ENCODE results near the gene RSAD1.
"Not testable (repeated sequence)": the region's sequence is repeated elsewhere in the genome, so short reads cannot be mapped to it uniquely, and the experiment has no call there.

The RSAD1 gene

DNA sequence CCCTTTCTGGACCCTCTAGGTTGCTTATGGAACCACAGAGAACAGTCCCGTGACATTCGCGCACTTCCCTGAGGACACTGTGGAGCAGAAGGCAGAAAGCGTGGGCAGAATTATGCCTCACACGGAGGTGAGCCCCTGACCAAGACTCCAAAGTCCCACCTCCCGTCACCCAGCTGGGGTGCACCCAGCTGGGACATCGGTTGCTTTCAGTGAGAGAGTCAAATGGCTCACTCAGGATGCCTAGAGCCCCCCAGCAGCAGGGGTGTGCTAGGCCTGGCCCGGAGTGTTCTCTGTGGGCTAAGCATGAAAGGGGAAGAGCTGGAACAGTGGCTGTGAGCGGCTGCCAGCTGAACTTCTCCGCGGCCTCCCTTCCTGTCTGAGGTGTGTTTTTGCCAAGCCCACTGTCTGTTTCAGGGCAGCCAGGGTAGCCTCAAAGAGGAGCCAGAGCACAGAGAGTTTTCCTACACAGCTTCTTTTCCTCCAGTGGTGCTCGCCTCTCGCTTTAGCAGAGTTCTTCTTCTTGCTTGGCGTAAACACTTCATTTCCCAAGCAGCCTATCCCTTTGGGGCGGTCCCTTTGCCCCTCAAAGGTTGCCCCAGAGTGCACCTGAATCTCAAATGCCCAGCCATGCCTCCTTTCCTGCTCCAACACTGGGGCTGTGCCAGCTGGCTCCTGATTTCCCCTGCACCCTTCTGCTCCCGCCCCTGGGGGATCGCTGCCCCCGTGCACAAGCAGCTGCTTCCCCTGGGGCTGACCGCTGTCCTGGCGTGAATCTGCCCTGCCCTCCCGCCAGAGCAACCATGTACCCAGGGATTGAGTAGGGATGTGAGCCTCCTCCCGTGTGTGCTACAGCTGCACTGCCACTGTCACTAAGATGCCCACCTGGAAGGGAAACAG lies 7.4 kb upstream of the RSAD1 start:
- Histone ChIP-seq H3K4me3 (ENCODE audit: low read depth, low read length) (no peak overlapping the region), H3K9me3 (ENCODE audit: control insufficient read depth, low read length) (no peaks in the 10 kb centered on the region), H3K27ac (no peak overlapping the region), H3K79me2 (no peaks in the 10 kb centered on the region), H3K4me2 (ENCODE audit: low read length) (no peak overlapping the region), H3K27me3 (ENCODE audit: control insufficient read depth, insufficient read depth, low read length) (no peaks in the 10 kb centered on the region), H2AFZ (no peak overlapping the region), H3K9ac (no peak overlapping the region), H3K4me1 (peaks cover 10% of the 10 kb centered on the region), H3K36me3 (ENCODE audit: control insufficient read depth, insufficient read depth, low read length) (no peaks in the 10 kb centered on the region)
- no peak for TF ChIP-seq CTCF (IDR thresholded peaks at IDR 0.05)

- no peak overlapping the region for H3K4me3 ChIP-seq (ENCODE audit: low read depth, low read length)
- TF ChIP-seq CTCF (IDR thresholded peaks at IDR 0.05): no peak
- H3K79me2 ChIP-seq: no peaks in the 10 kb centered on the region
- no peaks in the 10 kb centered on the region for H3K27me3 ChIP-seq (ENCODE audit: control insufficient read depth, insufficient read depth, low read length)
- H2AFZ ChIP-seq: no peak overlapping the region
- no peaks in the 10 kb centered on the region for H3K36me3 ChIP-seq (ENCODE audit: control insufficient read depth, insufficient read depth, low read length)
- H3K27ac ChIP-seq: no peak overlapping the region
- peaks cover 11% of the 10 kb centered on the region for H3K4me1 ChIP-seq
- no peak overlapping the region for H3K9ac ChIP-seq
- no peak overlapping the region for H3K4me2 ChIP-seq (ENCODE audit: low read length)
- no peaks in the 10 kb centered on the region for H3K9me3 ChIP-seq (ENCODE audit: control insufficient read depth, low read length)
Observed at GRCh38 chr17:50472286-50472685, 6.4 kb upstream of the RSAD1 start.

DNA sequence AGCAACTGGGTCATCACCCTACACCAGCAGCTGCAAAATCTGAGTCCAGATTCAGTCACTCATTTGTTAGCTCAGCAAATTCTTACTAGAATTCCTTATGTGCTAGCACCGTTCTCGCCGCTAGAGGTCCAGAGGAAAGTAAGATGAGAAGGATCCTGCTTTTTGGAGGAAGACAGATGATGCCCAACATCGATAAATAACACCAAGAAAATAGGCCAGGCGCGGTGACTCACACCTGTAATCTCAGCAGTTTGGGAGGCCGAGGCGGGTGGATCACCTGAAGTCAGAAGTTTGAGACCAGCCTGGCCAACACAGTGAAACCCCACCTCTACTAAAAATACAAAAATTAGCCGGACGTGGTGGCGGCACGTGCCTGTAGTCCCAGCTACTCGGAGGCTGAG lies 5.9 kb upstream of the RSAD1 start:
- not testable (repeated sequence) for H3K9me3 ChIP-seq (ENCODE audit: control insufficient read depth, low read length); H3K4me2 ChIP-seq (ENCODE audit: low read length); H3K4me3 ChIP-seq (ENCODE audit: low read depth, low read length); H3K36me3 ChIP-seq (ENCODE audit: control insufficient read depth, insufficient read depth, low read length); H2AFZ ChIP-seq; H3K9ac ChIP-seq; H3K27me3 ChIP-seq (ENCODE audit: control insufficient read depth, insufficient read depth, low read length); H3K79me2 ChIP-seq; H3K27ac ChIP-seq
- H3K4me1 ChIP-seq: peaks cover 11% of the 10 kb centered on the region
- peak; percentile 43 for TF ChIP-seq CTCF (IDR thresholded peaks at IDR 0.05)

- Histone ChIP-seq H3K4me2 (ENCODE audit: low read length) (no peak overlapping the region), H3K79me2 (no peaks in the 10 kb centered on the region), H3K9ac (no peak overlapping the region), H3K4me1 (peaks cover 16% of the 10 kb centered on the region), H3K36me3 (ENCODE audit: control insufficient read depth, insufficient read depth, low read length) (no peaks in the 10 kb centered on the region), H3K4me3 (ENCODE audit: low read depth, low read length) (no peak overlapping the region), H3K9me3 (ENCODE audit: control insufficient read depth, low read length) (no peaks in the 10 kb centered on the region), H3K27me3 (ENCODE audit: control insufficient read depth, insufficient read depth, low read length) (no peaks in the 10 kb centered on the region), H2AFZ (no peak overlapping the region), H3K27ac (no peak overlapping the region)
- TF ChIP-seq CTCF (IDR thresholded peaks at IDR 0.05): no peak
Observed at GRCh38 chr17:50473901-50474300, 4.8 kb upstream of the RSAD1 start.

DNA sequence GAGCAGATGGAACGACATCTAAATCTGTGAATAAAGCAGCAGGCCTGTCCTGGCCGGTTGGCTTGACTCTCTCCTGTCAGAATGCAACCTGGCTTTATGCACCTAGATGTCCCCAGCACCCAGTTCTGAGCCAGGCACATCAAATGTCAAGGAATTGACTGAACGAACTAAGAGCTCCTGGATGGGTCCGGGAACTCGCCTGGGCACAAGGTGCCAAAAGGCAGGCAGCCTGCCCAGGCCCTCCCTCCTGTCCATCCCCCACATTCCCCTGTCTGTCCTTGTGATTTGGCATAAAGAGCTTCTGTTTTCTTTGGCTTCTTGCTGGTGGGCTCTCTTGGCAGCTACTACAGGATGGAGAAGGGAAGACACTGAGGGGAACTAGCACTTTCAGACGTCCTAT lies 4.1 kb upstream of the RSAD1 start:
- Histone ChIP-seq H2AFZ (no peak overlapping the region), H3K4me1 (peaks cover 17% of the 10 kb centered on the region), H3K27me3 (ENCODE audit: control insufficient read depth, insufficient read depth, low read length) (no peaks in the 10 kb centered on the region), H3K79me2 (no peaks in the 10 kb centered on the region), H3K4me2 (ENCODE audit: low read length) (no peak overlapping the region), H3K27ac (no peak overlapping the region), H3K9ac (no peak overlapping the region), H3K4me3 (ENCODE audit: low read depth, low read length) (no peak overlapping the region), H3K36me3 (ENCODE audit: control insufficient read depth, insufficient read depth, low read length) (no peaks in the 10 kb centered on the region), H3K9me3 (ENCODE audit: control insufficient read depth, low read length) (no peaks in the 10 kb centered on the region)
- no peak for TF ChIP-seq CTCF (IDR thresholded peaks at IDR 0.05)

Measured in parathyroid adenoma (tissue), 2 donors.